GM12874 (cell line): ENCODE results near the gene ACTMAP.

Experiments used
- CTCF ChIP-seq: IDR thresholded peaks from 2 replicates; pipeline ENCODE4 v1.5.1; 2011; ENCODE audit warnings: low read depth, mild to moderate bottlenecking, control low read depth, low read length, moderate library complexity; ENCODE audit not compliant: insufficient read depth

The ACTMAP gene

GRCh38 chr19:40755248-40755624, 5.0 kb upstream of the ACTMAP start:
- TF ChIP-seq CTCF, result no peak

- no peak for TF ChIP-seq CTCF
Measured at GRCh38 chr19:40754611-40755247, 4.5 kb upstream of the ACTMAP start.

- no peak for TF ChIP-seq CTCF
Measured at GRCh38 chr19:40752257-40752781, 2.0 kb upstream of the ACTMAP start.

- TF ChIP-seq CTCF, result no peak
Measured at GRCh38 chr19:40750874-40751537, 729 bp upstream of the ACTMAP start, which contains the start of gene SNRPA. SNRPA (plus strand) TSS chr19:40751203; CDS start chr19:40751409, 206 bp downstream.

GRCh38 chr19:40747536-40747935, 2.7 kb downstream of the ACTMAP start:
- no peak for TF ChIP-seq CTCF

GRCh38 chr19:40745402-40745780, 4.9 kb downstream of the ACTMAP start:
- TF ChIP-seq CTCF, result no peak

- peak; percentile 37 for TF ChIP-seq CTCF
Measured at GRCh38 chr19:40744554-40745401, 5.5 kb downstream of the ACTMAP start.
